GM23338 (cell line): Measurements from ENCODE around the gene RAPGEF3. TPM values are rescaled to one million over a fixed set of nuclear protein-coding genes. Genes with fewer than 3 reads are reported as not detected.

Experiments
- ATAC-seq: fragments of 200-7000 bp; cut with Tn5 transposase; 3 replicates; pipeline ENCODE4 v1.9.1; 2020
- DNase-seq: peaks from one replicate; pipeline ENCODE4 v3.0.0-alpha.2; 2015; ENCODE audit warnings: low spot score
- H2AFZ ChIP-seq: fragments of 200-600 bp; sonication (generic); 2 replicates; pipeline ENCODE4 v1.8.0; 2016; ENCODE audit warnings: antibody characterized with exemption, mild to moderate bottlenecking, moderate library complexity
- H3F3A ChIP-seq: fragments of 200-600 bp; sonication (generic); replicated peaks from 2 replicates; pipeline ENCODE4 v1.8.0; 2017; ENCODE audit warnings: antibody characterized with exemption, mixed run types, low read depth
- H3K27ac ChIP-seq: fragments of 200-600 bp; sonication (generic); 2 replicates; pipeline ENCODE4 v1.6.1; 2016; ENCODE audit warnings: low read depth
- H3K27me3 ChIP-seq: fragments of 200-600 bp; sonication (generic); 2 replicates; pipeline ENCODE4 v1.8.0; 2016; ENCODE audit warnings: mild to moderate bottlenecking, mixed run types, moderate library complexity; ENCODE audit not compliant: insufficient read depth
- H3K36me3 ChIP-seq: fragments of 200-600 bp; sonication (generic); 2 replicates; pipeline ENCODE4 v1.8.0; 2016; ENCODE audit warnings: mild to moderate bottlenecking; ENCODE audit not compliant: insufficient read depth
- H3K4me1 ChIP-seq: fragments of 200-600 bp; sonication (generic); 2 replicates; pipeline ENCODE4 v1.8.0; 2016; ENCODE audit warnings: mild to moderate bottlenecking, moderate library complexity; ENCODE audit not compliant: insufficient read depth
- H3K4me2 ChIP-seq: fragments of 200-600 bp; sonication (generic); 2 replicates; pipeline ENCODE4 v1.7.1; 2017; ENCODE audit warnings: mixed run types
- H3K4me3 ChIP-seq: fragments of 200-600 bp; sonication (generic); 2 replicates; pipeline ENCODE4 v1.6.1; 2016; ENCODE audit warnings: mixed run types
- H3K79me2 ChIP-seq: fragments of 200-600 bp; sonication (generic); replicated peaks from 2 replicates; pipeline ENCODE4 v1.8.0; 2017; ENCODE audit warnings: mild to moderate bottlenecking; ENCODE audit not compliant: insufficient read depth
- H3K9me2 ChIP-seq: fragments of 200-600 bp; sonication (generic); 2 replicates; pipeline ENCODE4 v1.8.0; 2017; ENCODE audit not compliant: insufficient read depth
- H4K20me1 ChIP-seq: fragments of 200-600 bp; sonication (generic); replicated peaks from 2 replicates; pipeline ENCODE4 v1.8.0; 2017; ENCODE audit warnings: mild to moderate bottlenecking; ENCODE audit not compliant: insufficient read depth
- H3K27ac Mint-ChIP-seq: 2 replicates; pipeline ENCODE4 v1.8.0; 2020; ENCODE audit warnings: inconsistent platforms, mild to moderate bottlenecking, moderate library complexity, mixed read lengths
- H3K27me3 Mint-ChIP-seq: 3 replicates; pipeline ENCODE4 v1.8.0; 2022; ENCODE audit warnings: low read depth, mild to moderate bottlenecking, moderate library complexity, mixed read lengths, inconsistent platforms; ENCODE audit not compliant: insufficient read depth, poor library complexity
- H3K36me3 Mint-ChIP-seq: 3 replicates; pipeline ENCODE4 v1.8.0; 2021; ENCODE audit warnings: low read depth, mild to moderate bottlenecking, inconsistent platforms, moderate library complexity, mixed read lengths
- H3K4me1 Mint-ChIP-seq: 3 replicates; pipeline ENCODE4 v1.8.0; 2020; ENCODE audit warnings: mild to moderate bottlenecking, inconsistent platforms, mixed read lengths
- H3K4me3 Mint-ChIP-seq: 3 replicates; pipeline ENCODE4 v1.8.0; 2021; ENCODE audit warnings: moderate library complexity, mild to moderate bottlenecking, inconsistent platforms, mixed read lengths
- H3K9me3 Mint-ChIP-seq: 3 replicates; pipeline ENCODE4 v1.8.0; 2020; ENCODE audit warnings: moderate library complexity, mild to moderate bottlenecking, inconsistent platforms, mixed read lengths
- CREB1 ChIP-seq: fragments of 250-450 bp; sonication (Bioruptor Pico); IDR thresholded peaks from 2 replicates; pipeline ENCODE4 v1.5.0; 2020; ENCODE audit warnings: low read depth, mild to moderate bottlenecking, moderate library complexity
- EZH2 ChIP-seq: fragments of 200-600 bp; sonication (generic); IDR thresholded peaks from one replicate; pipeline ENCODE4 v1.8.0; 2017; ENCODE audit warnings: antibody characterized with exemption, mild to moderate bottlenecking, low read depth; ENCODE audit not compliant: unreplicated experiment
- EZH2phosphoT487 ChIP-seq: fragments of 200-600 bp; sonication (generic); IDR thresholded peaks from one replicate; pipeline ENCODE4 v1.8.1; 2018; ENCODE audit warnings: antibody characterized with exemption; ENCODE audit not compliant: unreplicated experiment
- JUNB ChIP-seq: IDR thresholded peaks from one replicate; pipeline ENCODE4 v1.6.1; 2016; ENCODE audit warnings: antibody characterized with exemption; ENCODE audit not compliant: unreplicated experiment
- NANOG ChIP-seq: IDR thresholded peaks from 2 replicates; pipeline ENCODE4 v1.6.1; 2016; ENCODE audit warnings: antibody characterized with exemption, borderline replicate concordance
- POLR2AphosphoS5 ChIP-seq: IDR thresholded peaks from 2 replicates; pipeline ENCODE4 v1.6.1; 2016; ENCODE audit warnings: antibody characterized with exemption, low read depth
- STAT1 ChIP-seq: IDR thresholded peaks from one replicate; pipeline ENCODE4 v1.6.1; 2016; ENCODE audit warnings: antibody characterized with exemption; ENCODE audit not compliant: unreplicated experiment
- ZNF114 ChIP-seq: fragments of 250-450 bp; sonication (Bioruptor Pico); IDR thresholded peaks from 2 replicates; pipeline ENCODE4 v1.5.0; 2020; ENCODE audit warnings: mild to moderate bottlenecking, moderate library complexity
- ZNF331 ChIP-seq: fragments of 250-450 bp; sonication (Bioruptor Pico); IDR thresholded peaks from 2 replicates; pipeline ENCODE4 v1.5.0; 2020; ENCODE audit warnings: low read depth, mild to moderate bottlenecking, moderate library complexity
- polyA plus RNA-seq: library from polyadenylated mRNA; unstranded; fragments of >200 nt; fragmentation: Nextera tagmentation; extraction: Ambion mirVana; gene quantifications from 2 replicates; pipeline ENCODE4 v1.2.1, GENCODE V29; 2016
- total RNA-seq: library from RNA; depleted of rRNA; stranded (reverse); fragments of >200 nt; shearing (Covaris generic); gene quantifications from 2 replicates; pipeline ENCODE4 v1.2.3, GENCODE V29; 2014
- TF ChIP-seq, protein P1 (sequence below): IDR thresholded peaks from one replicate; pipeline ENCODE4 v1.6.1; 2018; ENCODE audit warnings: antibody characterized with exemption; ENCODE audit not compliant: unreplicated experiment
- TF ChIP-seq, protein P2 (sequence below): IDR thresholded peaks from 2 replicates; pipeline ENCODE4 v1.6.1; 2016; ENCODE audit warnings: antibody characterized with exemption
- TF ChIP-seq, protein P3 (sequence below): fragments of 250-450 bp; sonication (Bioruptor Pico); IDR thresholded peaks from 2 replicates; pipeline ENCODE4 v1.5.0; 2020; ENCODE audit warnings: mild to moderate bottlenecking, moderate library complexity
- TF ChIP-seq, protein P4 (sequence below), 2 experiments: fragments of 200-600 bp in 1 of 2; sonication (generic) in 1 of 2; conservative IDR thresholded peaks; 2 replicates each; pipeline versions ENCODE4 v1.5.1 to v1.6.1; 2016 to 2017; ENCODE audit warnings: antibody characterized with exemption in 2 of 2, low read depth in 2 of 2, mild to moderate bottlenecking in 2 of 2, moderate library complexity in 1 of 2

Gene RAPGEF3
- total and polyA plus RNA-seq, 2 experiments from 2014 or later: 2.3 to 11.8 TPM

DNA sequence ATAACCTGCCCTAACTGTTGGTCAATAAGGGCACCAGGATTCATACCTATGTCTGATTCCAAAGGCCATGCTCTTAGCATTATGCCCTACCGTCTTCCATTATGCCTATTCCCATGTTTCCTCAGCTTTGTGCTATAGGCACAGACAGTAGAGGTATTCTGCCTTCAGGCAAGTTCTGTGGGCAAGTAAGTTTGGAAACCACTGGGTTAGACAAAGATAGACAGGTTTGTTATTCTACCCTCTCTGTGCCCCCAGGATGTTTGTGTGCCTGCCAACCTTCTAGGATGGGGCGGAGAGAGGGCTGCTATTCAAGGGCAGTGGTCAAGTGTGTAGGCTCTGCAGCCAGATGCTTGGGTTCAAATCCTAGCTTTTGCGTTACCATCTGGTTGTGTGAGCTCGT is 4.6 kb downstream of the RAPGEF3 start:
- Histone ChIP-seq H3K27me3 (no peaks in the 10 kb centered on the region), H3K4me1 (peaks cover 29% of the 10 kb centered on the region), H3K9me2 (no peaks in the 10 kb centered on the region), H3K79me2 (no peaks in the 10 kb centered on the region), H4K20me1 (no peaks in the 10 kb centered on the region), H3K4me2 (peak overlapping the region; percentile 73), H2AFZ (no peak overlapping the region), H3K36me3 (no peaks in the 10 kb centered on the region), H3F3A (no peaks in the 10 kb centered on the region), H3K4me3 (no peak overlapping the region), H3K27ac (peak overlapping the region; percentile 76; the same call in 1 of the 2 replicates)
- no peak overlapping the region for H3K27ac Mint-ChIP-seq
- TF ChIP-seq EZH2phosphoT487: no peak
- no peak for TF ChIP-seq POLR2AphosphoS5
- TF ChIP-seq, protein P1, sequence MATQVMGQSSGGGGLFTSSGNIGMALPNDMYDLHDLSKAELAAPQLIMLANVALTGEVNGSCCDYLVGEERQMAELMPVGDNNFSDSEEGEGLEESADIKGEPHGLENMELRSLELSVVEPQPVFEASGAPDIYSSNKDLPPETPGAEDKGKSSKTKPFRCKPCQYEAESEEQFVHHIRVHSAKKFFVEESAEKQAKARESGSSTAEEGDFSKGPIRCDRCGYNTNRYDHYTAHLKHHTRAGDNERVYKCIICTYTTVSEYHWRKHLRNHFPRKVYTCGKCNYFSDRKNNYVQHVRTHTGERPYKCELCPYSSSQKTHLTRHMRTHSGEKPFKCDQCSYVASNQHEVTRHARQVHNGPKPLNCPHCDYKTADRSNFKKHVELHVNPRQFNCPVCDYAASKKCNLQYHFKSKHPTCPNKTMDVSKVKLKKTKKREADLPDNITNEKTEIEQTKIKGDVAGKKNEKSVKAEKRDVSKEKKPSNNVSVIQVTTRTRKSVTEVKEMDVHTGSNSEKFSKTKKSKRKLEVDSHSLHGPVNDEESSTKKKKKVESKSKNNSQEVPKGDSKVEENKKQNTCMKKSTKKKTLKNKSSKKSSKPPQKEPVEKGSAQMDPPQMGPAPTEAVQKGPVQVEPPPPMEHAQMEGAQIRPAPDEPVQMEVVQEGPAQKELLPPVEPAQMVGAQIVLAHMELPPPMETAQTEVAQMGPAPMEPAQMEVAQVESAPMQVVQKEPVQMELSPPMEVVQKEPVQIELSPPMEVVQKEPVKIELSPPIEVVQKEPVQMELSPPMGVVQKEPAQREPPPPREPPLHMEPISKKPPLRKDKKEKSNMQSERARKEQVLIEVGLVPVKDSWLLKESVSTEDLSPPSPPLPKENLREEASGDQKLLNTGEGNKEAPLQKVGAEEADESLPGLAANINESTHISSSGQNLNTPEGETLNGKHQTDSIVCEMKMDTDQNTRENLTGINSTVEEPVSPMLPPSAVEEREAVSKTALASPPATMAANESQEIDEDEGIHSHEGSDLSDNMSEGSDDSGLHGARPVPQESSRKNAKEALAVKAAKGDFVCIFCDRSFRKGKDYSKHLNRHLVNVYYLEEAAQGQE: no peak
- TF ChIP-seq ZNF331 (CRISPR knock-in tag): no peak
- no peak for TF ChIP-seq EZH2
- TF ChIP-seq, protein P2, sequence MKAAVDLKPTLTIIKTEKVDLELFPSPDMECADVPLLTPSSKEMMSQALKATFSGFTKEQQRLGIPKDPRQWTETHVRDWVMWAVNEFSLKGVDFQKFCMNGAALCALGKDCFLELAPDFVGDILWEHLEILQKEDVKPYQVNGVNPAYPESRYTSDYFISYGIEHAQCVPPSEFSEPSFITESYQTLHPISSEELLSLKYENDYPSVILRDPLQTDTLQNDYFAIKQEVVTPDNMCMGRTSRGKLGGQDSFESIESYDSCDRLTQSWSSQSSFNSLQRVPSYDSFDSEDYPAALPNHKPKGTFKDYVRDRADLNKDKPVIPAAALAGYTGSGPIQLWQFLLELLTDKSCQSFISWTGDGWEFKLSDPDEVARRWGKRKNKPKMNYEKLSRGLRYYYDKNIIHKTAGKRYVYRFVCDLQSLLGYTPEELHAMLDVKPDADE: no peak
- TF ChIP-seq NANOG: no peak
- no peak for TF ChIP-seq CREB1
- no peak for TF ChIP-seq STAT1
- TF ChIP-seq, protein P3, sequence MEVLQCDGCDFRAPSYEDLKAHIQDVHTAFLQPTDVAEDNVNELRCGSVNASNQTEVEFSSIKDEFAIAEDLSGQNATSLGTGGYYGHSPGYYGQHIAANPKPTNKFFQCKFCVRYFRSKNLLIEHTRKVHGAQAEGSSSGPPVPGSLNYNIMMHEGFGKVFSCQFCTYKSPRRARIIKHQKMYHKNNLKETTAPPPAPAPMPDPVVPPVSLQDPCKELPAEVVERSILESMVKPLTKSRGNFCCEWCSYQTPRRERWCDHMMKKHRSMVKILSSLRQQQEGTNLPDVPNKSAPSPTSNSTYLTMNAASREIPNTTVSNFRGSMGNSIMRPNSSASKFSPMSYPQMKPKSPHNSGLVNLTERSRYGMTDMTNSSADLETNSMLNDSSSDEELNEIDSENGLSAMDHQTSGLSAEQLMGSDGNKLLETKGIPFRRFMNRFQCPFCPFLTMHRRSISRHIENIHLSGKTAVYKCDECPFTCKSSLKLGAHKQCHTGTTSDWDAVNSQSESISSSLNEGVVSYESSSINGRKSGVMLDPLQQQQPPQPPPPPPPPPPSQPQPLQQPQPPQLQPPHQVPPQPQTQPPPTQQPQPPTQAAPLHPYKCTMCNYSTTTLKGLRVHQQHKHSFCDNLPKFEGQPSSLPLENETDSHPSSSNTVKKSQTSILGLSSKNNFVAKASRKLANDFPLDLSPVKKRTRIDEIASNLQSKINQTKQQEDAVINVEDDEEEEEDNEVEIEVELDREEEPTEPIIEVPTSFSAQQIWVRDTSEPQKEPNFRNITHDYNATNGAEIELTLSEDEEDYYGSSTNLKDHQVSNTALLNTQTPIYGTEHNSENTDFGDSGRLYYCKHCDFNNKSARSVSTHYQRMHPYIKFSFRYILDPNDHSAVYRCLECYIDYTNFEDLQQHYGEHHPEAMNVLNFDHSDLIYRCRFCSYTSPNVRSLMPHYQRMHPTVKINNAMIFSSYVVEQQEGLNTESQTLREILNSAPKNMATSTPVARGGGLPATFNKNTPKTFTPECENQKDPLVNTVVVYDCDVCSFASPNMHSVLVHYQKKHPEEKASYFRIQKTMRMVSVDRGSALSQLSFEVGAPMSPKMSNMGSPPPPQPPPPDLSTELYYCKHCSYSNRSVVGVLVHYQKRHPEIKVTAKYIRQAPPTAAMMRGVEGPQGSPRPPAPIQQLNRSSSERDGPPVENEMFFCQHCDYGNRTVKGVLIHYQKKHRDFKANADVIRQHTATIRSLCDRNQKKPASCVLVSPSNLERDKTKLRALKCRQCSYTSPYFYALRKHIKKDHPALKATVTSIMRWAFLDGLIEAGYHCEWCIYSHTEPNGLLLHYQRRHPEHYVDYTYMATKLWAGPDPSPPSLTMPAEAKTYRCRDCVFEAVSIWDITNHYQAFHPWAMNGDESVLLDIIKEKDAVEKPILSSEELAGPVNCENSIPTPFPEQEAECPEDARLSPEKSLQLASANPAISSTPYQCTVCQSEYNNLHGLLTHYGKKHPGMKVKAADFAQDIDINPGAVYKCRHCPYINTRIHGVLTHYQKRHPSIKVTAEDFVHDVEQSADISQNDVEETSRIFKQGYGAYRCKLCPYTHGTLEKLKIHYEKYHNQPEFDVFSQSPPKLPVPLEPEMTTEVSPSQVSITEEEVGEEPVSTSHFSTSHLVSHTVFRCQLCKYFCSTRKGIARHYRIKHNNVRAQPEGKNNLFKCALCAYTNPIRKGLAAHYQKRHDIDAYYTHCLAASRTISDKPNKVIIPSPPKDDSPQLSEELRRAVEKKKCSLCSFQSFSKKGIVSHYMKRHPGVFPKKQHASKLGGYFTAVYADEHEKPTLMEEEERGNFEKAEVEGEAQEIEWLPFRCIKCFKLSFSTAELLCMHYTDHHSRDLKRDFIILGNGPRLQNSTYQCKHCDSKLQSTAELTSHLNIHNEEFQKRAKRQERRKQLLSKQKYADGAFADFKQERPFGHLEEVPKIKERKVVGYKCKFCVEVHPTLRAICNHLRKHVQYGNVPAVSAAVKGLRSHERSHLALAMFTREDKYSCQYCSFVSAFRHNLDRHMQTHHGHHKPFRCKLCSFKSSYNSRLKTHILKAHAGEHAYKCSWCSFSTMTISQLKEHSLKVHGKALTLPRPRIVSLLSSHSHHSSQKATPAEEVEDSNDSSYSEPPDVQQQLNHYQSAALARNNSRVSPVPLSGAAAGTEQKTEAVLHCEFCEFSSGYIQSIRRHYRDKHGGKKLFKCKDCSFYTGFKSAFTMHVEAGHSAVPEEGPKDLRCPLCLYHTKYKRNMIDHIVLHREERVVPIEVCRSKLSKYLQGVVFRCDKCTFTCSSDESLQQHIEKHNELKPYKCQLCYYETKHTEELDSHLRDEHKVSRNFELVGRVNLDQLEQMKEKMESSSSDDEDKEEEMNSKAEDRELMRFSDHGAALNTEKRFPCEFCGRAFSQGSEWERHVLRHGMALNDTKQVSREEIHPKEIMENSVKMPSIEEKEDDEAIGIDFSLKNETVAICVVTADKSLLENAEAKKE: no peak
- TF ChIP-seq JUNB: no peak
- TF ChIP-seq ZNF114 (CRISPR knock-in tag): no peak
- TF ChIP-seq, protein P4, sequence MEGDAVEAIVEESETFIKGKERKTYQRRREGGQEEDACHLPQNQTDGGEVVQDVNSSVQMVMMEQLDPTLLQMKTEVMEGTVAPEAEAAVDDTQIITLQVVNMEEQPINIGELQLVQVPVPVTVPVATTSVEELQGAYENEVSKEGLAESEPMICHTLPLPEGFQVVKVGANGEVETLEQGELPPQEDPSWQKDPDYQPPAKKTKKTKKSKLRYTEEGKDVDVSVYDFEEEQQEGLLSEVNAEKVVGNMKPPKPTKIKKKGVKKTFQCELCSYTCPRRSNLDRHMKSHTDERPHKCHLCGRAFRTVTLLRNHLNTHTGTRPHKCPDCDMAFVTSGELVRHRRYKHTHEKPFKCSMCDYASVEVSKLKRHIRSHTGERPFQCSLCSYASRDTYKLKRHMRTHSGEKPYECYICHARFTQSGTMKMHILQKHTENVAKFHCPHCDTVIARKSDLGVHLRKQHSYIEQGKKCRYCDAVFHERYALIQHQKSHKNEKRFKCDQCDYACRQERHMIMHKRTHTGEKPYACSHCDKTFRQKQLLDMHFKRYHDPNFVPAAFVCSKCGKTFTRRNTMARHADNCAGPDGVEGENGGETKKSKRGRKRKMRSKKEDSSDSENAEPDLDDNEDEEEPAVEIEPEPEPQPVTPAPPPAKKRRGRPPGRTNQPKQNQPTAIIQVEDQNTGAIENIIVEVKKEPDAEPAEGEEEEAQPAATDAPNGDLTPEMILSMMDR (conservative IDR thresholded peaks at IDR 0.05; ENCODE audit: low read depth in 2 of 2): no peak
- DNase-seq (no peak), ATAC-seq (no peak)
- no peak overlapping the region for H3K4me3 Mint-ChIP-seq
- no peaks in the 10 kb centered on the region for H3K9me3 Mint-ChIP-seq
- H3K4me1 Mint-ChIP-seq: peaks cover 62% of the 10 kb centered on the region
- peaks cover 4% of the 10 kb centered on the region; the same call in 1 of the 3 replicates for H3K36me3 Mint-ChIP-seq
- peaks cover 7% of the 10 kb centered on the region for H3K27me3 Mint-ChIP-seq
